Measurements from ENCODE around the gene WNT7A. TPM values are rescaled to one million over a fixed set of nuclear protein-coding genes. Genes with fewer than 3 reads are reported as not detected.

The WNT7A gene
- total RNA-seq, 1 donor from 2014 or later: not detected

- H3K4me1 Mint-ChIP-seq (ENCODE audit: unreplicated experiment): no peaks in the 10 kb centered on the region
- peaks cover 5% of the 10 kb centered on the region for H3K27me3 Mint-ChIP-seq (ENCODE audit: unreplicated experiment)
- no peaks in the 10 kb centered on the region for H3K36me3 Mint-ChIP-seq (ENCODE audit: unreplicated experiment)
- no peak overlapping the region for H3K27ac Mint-ChIP-seq (ENCODE audit: unreplicated experiment)
- H3K4me3 Mint-ChIP-seq (ENCODE audit: unreplicated experiment): no peak overlapping the region
- no peak for TF ChIP-seq CTCF (IDR thresholded peaks at IDR 0.05)
- no peak for DNase-seq (ENCODE audit: extremely low spot score, unreplicated experiment)
- H3K9me3 Mint-ChIP-seq (ENCODE audit: unreplicated experiment): no peaks in the 10 kb centered on the region
These were observed 10.0 kb downstream of the WNT7A start for GRCh38 chr3:13869761-13870343.

- TF ChIP-seq CTCF (IDR thresholded peaks at IDR 0.05): no peak
- Mint-ChIP-seq H3K9me3 (ENCODE audit: unreplicated experiment) (no peaks in the 10 kb centered on the region), H3K36me3 (ENCODE audit: unreplicated experiment) (no peaks in the 10 kb centered on the region), H3K4me1 (ENCODE audit: unreplicated experiment) (no peaks in the 10 kb centered on the region), H3K4me3 (ENCODE audit: unreplicated experiment) (no peak overlapping the region), H3K27me3 (ENCODE audit: unreplicated experiment) (peaks cover 4% of the 10 kb centered on the region), H3K27ac (ENCODE audit: unreplicated experiment) (no peak overlapping the region)
- DNase-seq (ENCODE audit: extremely low spot score, unreplicated experiment): no peak
These were observed 10.8 kb downstream of the WNT7A start for GRCh38 chr3:13868844-13869724.

DNA sequence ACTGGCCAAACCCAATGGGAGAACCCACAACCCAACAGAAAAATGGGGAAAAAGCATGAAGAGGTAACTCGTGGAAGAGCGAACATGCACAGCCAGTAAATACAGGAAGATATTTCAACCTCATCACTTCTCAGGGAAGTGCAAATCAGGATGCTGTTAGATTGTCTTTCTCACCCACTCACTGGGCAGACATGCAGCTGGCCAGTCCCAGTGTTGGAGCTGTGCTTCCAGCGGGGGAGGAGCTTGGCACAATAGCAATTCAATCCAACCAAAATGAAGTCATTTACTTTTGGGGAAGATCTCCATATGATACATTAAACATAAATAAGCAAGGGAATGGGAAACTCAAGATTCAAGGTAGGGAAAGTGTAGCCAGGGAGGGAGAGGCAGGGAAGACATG lies 12.1 kb downstream of the WNT7A start:
- DNase-seq (ENCODE audit: extremely low spot score, unreplicated experiment): no peak
- Mint-ChIP-seq H3K27me3 (ENCODE audit: unreplicated experiment) (peaks cover 2% of the 10 kb centered on the region), H3K36me3 (ENCODE audit: unreplicated experiment) (no peaks in the 10 kb centered on the region), H3K9me3 (ENCODE audit: unreplicated experiment) (no peaks in the 10 kb centered on the region), H3K4me1 (ENCODE audit: unreplicated experiment) (no peaks in the 10 kb centered on the region), H3K4me3 (ENCODE audit: unreplicated experiment) (no peak overlapping the region), H3K27ac (ENCODE audit: unreplicated experiment) (no peak overlapping the region)
- no peak for TF ChIP-seq CTCF (IDR thresholded peaks at IDR 0.05)

- Mint-ChIP-seq H3K27ac (ENCODE audit: unreplicated experiment) (no peak overlapping the region), H3K4me3 (ENCODE audit: unreplicated experiment) (no peak overlapping the region), H3K4me1 (ENCODE audit: unreplicated experiment) (no peaks in the 10 kb centered on the region), H3K27me3 (ENCODE audit: unreplicated experiment) (peaks cover 2% of the 10 kb centered on the region), H3K9me3 (ENCODE audit: unreplicated experiment) (no peaks in the 10 kb centered on the region), H3K36me3 (ENCODE audit: unreplicated experiment) (no peaks in the 10 kb centered on the region)
- DNase-seq (ENCODE audit: extremely low spot score, unreplicated experiment): no peak
- TF ChIP-seq CTCF (IDR thresholded peaks at IDR 0.05): no peak
These were observed 13.6 kb downstream of the WNT7A start for GRCh38 chr3:13866041-13866965.
